Hepatocyte (in vitro differentiated cells): ENCODE measurements around the gene ZNF841. TPM values are rescaled to one million over a fixed set of nuclear protein-coding genes. Genes with fewer than 3 reads are reported as not detected.

Experiments
- DNase-seq: peaks from one replicate; pipeline ENCODE4 v3.0.0-alpha.2; 2016; ENCODE audit warnings: low spot score
- H2AFZ ChIP-seq: fragments of 200-600 bp; sonication (generic); 2 replicates; pipeline ENCODE4 v1.6.0; 2016; ENCODE audit warnings: antibody characterized with exemption, mild to moderate bottlenecking
- H3K27ac ChIP-seq: fragments of 200-600 bp; sonication (generic); 2 replicates; pipeline ENCODE4 v1.5.1; 2016; ENCODE audit warnings: mild to moderate bottlenecking
- H3K27me3 ChIP-seq: fragments of 200-600 bp; sonication (generic); 2 replicates; pipeline ENCODE4 v1.6.1; 2016
- H3K36me3 ChIP-seq: fragments of 200-600 bp; sonication (generic); replicated peaks from 2 replicates; pipeline ENCODE4 v1.5.1; 2016; ENCODE audit warnings: low read depth; ENCODE audit not compliant: insufficient read depth
- H3K4me1 ChIP-seq: fragments of 200-600 bp; sonication (generic); 2 replicates; pipeline ENCODE4 v1.5.1; 2016; ENCODE audit warnings: mild to moderate bottlenecking, moderate library complexity; ENCODE audit not compliant: insufficient read depth
- H3K4me2 ChIP-seq: fragments of 200-600 bp; sonication (generic); 2 replicates; pipeline ENCODE4 v1.6.0; 2016
- H3K4me3 ChIP-seq: fragments of 200-600 bp; sonication (generic); 2 replicates; pipeline ENCODE4 v1.5.1; 2016; ENCODE audit warnings: mild to moderate bottlenecking
- H3K79me2 ChIP-seq: fragments of 200-600 bp; sonication (generic); 2 replicates; pipeline ENCODE4 v1.6.0; 2017; ENCODE audit warnings: mild to moderate bottlenecking
- H3K9me2 ChIP-seq: fragments of 200-600 bp; sonication (generic); replicated peaks from 2 replicates; pipeline ENCODE4 v1.6.0; 2017; ENCODE audit warnings: mild to moderate bottlenecking; ENCODE audit not compliant: insufficient read depth
- H3K9me3 ChIP-seq: fragments of 200-600 bp; sonication (generic); 2 replicates; pipeline ENCODE4 v1.5.1; 2016; ENCODE audit warnings: low read depth, mild to moderate bottlenecking
- H4K20me1 ChIP-seq: fragments of 200-600 bp; sonication (generic); 2 replicates; pipeline ENCODE4 v1.6.0; 2016; ENCODE audit warnings: mild to moderate bottlenecking; ENCODE audit not compliant: insufficient read depth, poor library complexity, severe bottlenecking
- EZH2 ChIP-seq: fragments of 200-600 bp; sonication (generic); IDR thresholded peaks from 2 replicates; pipeline ENCODE4 v1.6.1; 2016; ENCODE audit warnings: antibody characterized with exemption, mild to moderate bottlenecking, borderline replicate concordance
- EZH2phosphoT487 ChIP-seq: fragments of 200-600 bp; sonication (generic); IDR thresholded peaks from one replicate; pipeline ENCODE4 v1.6.1; 2018; ENCODE audit warnings: antibody characterized with exemption, mild to moderate bottlenecking, low read depth, moderate library complexity; ENCODE audit not compliant: unreplicated experiment, severe bottlenecking
- WGBS: methylation state at CpG from one replicate; pipeline ENCODE4 v1.1.6; 2016; ENCODE audit warnings: low lambda C conversion rate; ENCODE audit errors: missing lambda C conversion rate; 5-methylcytosine and 5-hydroxymethylcytosine counted together
- polyA plus RNA-seq: library from polyadenylated mRNA; unstranded; fragments of >200 nt; fragmentation: Nextera tagmentation; extraction: Ambion mirVana; gene quantifications from 2 replicates; pipeline ENCODE4 v1.2.1, GENCODE V29; 2016
- total RNA-seq: library from RNA; depleted of rRNA; stranded (reverse); fragments of >200 nt; gene quantifications from 2 replicates; pipeline ENCODE4 v1.2.3, GENCODE V29; 2014
- TF ChIP-seq, protein P1 (sequence below): fragments of 200-600 bp; sonication (generic); IDR thresholded peaks from 2 replicates; pipeline ENCODE4 v1.5.1; 2016; ENCODE audit warnings: antibody characterized with exemption, mild to moderate bottlenecking; ENCODE audit not compliant: poor library complexity

Gene ZNF841
- total and polyA plus RNA-seq, 2 experiments from 2014 or later = 4.1 to 21.8 TPM

DNA sequence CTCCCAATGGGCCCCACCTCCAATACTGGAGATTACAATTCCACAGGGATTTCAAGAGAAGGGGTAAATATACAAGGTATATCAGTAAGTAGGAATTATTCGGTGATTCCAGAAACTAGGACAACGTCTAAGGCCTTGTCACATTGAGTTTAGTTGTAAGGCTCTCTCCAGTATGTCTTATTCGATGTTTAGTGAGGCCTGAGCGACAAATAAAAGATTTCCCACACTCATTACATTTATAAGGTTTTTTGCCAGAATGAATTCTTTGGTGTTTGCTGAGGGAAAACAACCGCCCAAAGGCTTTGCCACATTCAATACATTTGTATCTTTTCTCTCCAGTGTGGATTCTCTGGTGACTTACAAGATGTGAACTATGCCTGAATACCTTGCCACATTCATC, 19.1 kb upstream of the ZNF841 start:
- no peak for DNase-seq

DNA sequence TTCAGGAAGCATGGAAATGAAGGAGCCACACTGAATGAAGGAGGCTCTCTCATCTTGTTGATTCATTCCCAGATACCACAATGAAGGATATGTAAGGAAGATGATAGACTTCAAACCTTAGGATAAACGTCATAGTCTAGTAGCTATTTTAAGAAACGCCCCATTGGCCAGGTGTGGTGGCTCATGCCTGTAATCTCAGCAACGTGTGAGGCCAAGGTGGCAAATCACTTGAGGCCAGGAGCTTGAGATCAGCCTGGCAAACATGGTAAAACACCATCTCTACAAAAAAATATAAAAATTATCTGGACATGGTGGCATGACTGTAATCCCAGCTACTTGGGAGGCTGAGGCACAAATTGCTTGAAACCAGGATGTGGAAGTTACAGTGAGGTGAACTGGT, 17.1 kb upstream of the ZNF841 start:
- H3K9me2 ChIP-seq = no peaks in the 10 kb centered on the region
- no peak overlapping the region for H3K27ac ChIP-seq
- H3K27me3 ChIP-seq = no peaks in the 10 kb centered on the region
- H3K4me3 ChIP-seq = no peak overlapping the region
- peaks cover 74% of the 10 kb centered on the region for H3K9me3 ChIP-seq
- WGBS = 98% methylated on average over 3 of the region's 3 CpGs
- no peaks in the 10 kb centered on the region for H3K4me1 ChIP-seq
- no peaks in the 10 kb centered on the region for H4K20me1 ChIP-seq
- peaks cover 26% of the 10 kb centered on the region for H3K36me3 ChIP-seq
- H3K79me2 ChIP-seq = no peaks in the 10 kb centered on the region
- no peak overlapping the region for H2AFZ ChIP-seq
- H3K4me2 ChIP-seq = no peak overlapping the region
- TF ChIP-seq EZH2 = no peak
- TF ChIP-seq EZH2phosphoT487 = no peak
- TF ChIP-seq, protein P1, sequence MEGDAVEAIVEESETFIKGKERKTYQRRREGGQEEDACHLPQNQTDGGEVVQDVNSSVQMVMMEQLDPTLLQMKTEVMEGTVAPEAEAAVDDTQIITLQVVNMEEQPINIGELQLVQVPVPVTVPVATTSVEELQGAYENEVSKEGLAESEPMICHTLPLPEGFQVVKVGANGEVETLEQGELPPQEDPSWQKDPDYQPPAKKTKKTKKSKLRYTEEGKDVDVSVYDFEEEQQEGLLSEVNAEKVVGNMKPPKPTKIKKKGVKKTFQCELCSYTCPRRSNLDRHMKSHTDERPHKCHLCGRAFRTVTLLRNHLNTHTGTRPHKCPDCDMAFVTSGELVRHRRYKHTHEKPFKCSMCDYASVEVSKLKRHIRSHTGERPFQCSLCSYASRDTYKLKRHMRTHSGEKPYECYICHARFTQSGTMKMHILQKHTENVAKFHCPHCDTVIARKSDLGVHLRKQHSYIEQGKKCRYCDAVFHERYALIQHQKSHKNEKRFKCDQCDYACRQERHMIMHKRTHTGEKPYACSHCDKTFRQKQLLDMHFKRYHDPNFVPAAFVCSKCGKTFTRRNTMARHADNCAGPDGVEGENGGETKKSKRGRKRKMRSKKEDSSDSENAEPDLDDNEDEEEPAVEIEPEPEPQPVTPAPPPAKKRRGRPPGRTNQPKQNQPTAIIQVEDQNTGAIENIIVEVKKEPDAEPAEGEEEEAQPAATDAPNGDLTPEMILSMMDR = no peak
- no peak for DNase-seq

More for the DNA sequence above, 19.1 kb upstream of the ZNF841 start:
- Histone ChIP-seq H3K4me1 (no peaks in the 10 kb centered on the region), H3K9me2 (no peaks in the 10 kb centered on the region), H2AFZ (no peak overlapping the region), H3K4me2 (no peak overlapping the region), H3K9me3 (peaks cover 87% of the 10 kb centered on the region), H3K36me3 (peaks cover 45% of the 10 kb centered on the region), H3K27ac (no peak overlapping the region), H3K27me3 (no peaks in the 10 kb centered on the region), H3K79me2 (peaks cover 7% of the 10 kb centered on the region), H3K4me3 (no peak overlapping the region), H4K20me1 (no peaks in the 10 kb centered on the region)
- WGBS = 98% methylated on average over 5 of the region's 5 CpGs
- TF ChIP-seq EZH2 = no peak
- TF ChIP-seq, protein P1 = no peak
- no peak for TF ChIP-seq EZH2phosphoT487

DNA sequence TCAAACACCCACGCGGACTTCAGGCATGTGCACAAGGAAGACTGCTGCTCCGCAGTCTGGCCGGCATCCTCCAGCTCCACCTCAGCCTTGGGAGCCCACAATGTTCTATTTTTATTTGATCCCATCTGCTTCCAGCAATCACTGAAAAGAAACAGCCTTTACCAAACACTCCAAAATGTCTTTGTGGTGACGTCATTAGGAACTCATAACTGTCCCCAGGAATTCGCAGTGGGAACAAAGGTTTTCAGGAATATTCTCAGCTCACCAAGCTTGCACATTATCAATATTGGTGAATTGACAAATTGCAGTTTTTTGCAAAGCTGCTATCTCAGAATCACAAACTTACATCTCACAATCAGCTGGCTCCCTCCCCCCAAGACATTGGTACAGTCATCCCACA, 15.2 kb upstream of the ZNF841 start:
- Histone ChIP-seq H3K4me2 (no peak overlapping the region), H3K4me1 (no peaks in the 10 kb centered on the region), H3K79me2 (no peaks in the 10 kb centered on the region), H3K27me3 (no peaks in the 10 kb centered on the region), H3K27ac (no peak overlapping the region), H2AFZ (no peak overlapping the region), H3K9me2 (no peaks in the 10 kb centered on the region), H3K9me3 (peaks cover 58% of the 10 kb centered on the region), H4K20me1 (no peaks in the 10 kb centered on the region), H3K4me3 (no peak overlapping the region), H3K36me3 (peaks cover 17% of the 10 kb centered on the region)
- TF ChIP-seq, protein P1 = no peak
- TF ChIP-seq EZH2phosphoT487 = no peak
- WGBS = 96% methylated on average over 6 of the region's 6 CpGs
- DNase-seq = no peak

DNA sequence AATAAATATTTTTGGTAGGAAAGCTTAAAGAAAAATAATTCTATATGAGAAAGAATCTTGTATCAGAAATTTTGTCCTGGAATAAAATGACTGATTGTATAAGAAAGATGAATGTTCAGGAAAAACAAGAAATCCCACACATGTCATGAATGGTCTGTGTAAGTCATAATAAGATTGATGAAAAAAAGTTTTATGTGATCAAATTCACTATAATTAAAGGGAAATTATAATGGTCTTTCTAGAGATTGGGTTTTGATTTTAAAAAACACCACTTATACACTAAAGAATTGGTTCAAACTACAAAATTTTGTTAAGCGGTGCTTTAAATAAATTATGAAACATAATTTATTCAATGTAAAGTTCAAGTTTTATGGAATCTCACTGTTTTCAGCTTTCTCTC, 7.2 kb upstream of the ZNF841 start:
- H3K4me1 ChIP-seq = no peaks in the 10 kb centered on the region
- TF ChIP-seq, protein P1 = no peak
- DNase-seq = no peak
- H3K4me2 ChIP-seq = no peak overlapping the region
- no peak overlapping the region for H3K4me3 ChIP-seq
- no peaks in the 10 kb centered on the region for H3K27me3 ChIP-seq
- H3K79me2 ChIP-seq = no peaks in the 10 kb centered on the region
- no peaks in the 10 kb centered on the region for H3K36me3 ChIP-seq
- H3K9me3 ChIP-seq = peaks cover 15% of the 10 kb centered on the region
- no peaks in the 10 kb centered on the region for H3K9me2 ChIP-seq
- no peaks in the 10 kb centered on the region for H4K20me1 ChIP-seq
- H3K27ac ChIP-seq = no peak overlapping the region
- WGBS = 97% methylated on average over 1 of the region's 1 CpG
- H2AFZ ChIP-seq = no peak overlapping the region
